DND-41 (cell line): ENCODE results near the gene SELENOW.
"Not testable (repeated sequence)": the region's sequence is repeated elsewhere in the genome, so short reads cannot be mapped to it uniquely, and the experiment has no call there.

Source experiments
- ATAC-seq: fragments of 200-7000 bp; cut with Tn5 transposase; 3 replicates; pipeline ENCODE4 v1.9.1; 2021; ENCODE audit warnings: low read depth; ENCODE audit not compliant: insufficient read depth
- DNase-seq: peaks from one replicate; pipeline ENCODE4 v3.0.0-alpha.2; 2020
- H2AFZ ChIP-seq: 2 replicates; pipeline ENCODE4 v1.6.0; 2012; ENCODE audit warnings: low read depth, low read length
- H3K27ac ChIP-seq: 2 replicates; pipeline ENCODE4 v1.5.1; 2012; ENCODE audit warnings: low read length, inconsistent platforms
- H3K27me3 ChIP-seq: fragments of 200-600 bp; sonication (generic); 2 replicates; pipeline ENCODE4 v1.6.0; 2012; ENCODE audit warnings: low read length, mild to moderate bottlenecking, inconsistent platforms; ENCODE audit not compliant: insufficient read depth, poor library complexity
- H3K36me3 ChIP-seq: 2 replicates; pipeline ENCODE4 v1.5.1; 2012; ENCODE audit warnings: low read length, inconsistent platforms; ENCODE audit not compliant: insufficient read depth
- H3K4me1 ChIP-seq: 2 replicates; pipeline ENCODE4 v1.5.1; 2012; ENCODE audit warnings: mild to moderate bottlenecking, low read length; ENCODE audit not compliant: insufficient read depth
- H3K4me2 ChIP-seq: 2 replicates; pipeline ENCODE4 v1.6.0; 2012; ENCODE audit warnings: mild to moderate bottlenecking, moderate library complexity, low read length, inconsistent platforms; ENCODE audit not compliant: insufficient read depth
- H3K4me3 ChIP-seq, 2 experiments: fragments of 200-600 bp in 1 of 2; shearing (Covaris generic) in 1 of 2; 2 replicates each; pipeline ENCODE4 v1.5.1; 2012 to 2016; ENCODE audit warnings: inconsistent platforms in 2 of 2, low read length in 2 of 2, mild to moderate bottlenecking in 2 of 2, low read depth in 1 of 2, moderate library complexity in 1 of 2
- H3K79me2 ChIP-seq: 2 replicates; pipeline ENCODE4 v1.6.0; 2012; ENCODE audit warnings: low read length, inconsistent platforms; ENCODE audit not compliant: insufficient read depth
- H3K9ac ChIP-seq: 2 replicates; pipeline ENCODE4 v1.6.0; 2012; ENCODE audit warnings: low read depth, mild to moderate bottlenecking, inconsistent platforms, low read length, moderate library complexity
- H3K9me3 ChIP-seq: 2 replicates; pipeline ENCODE4 v1.5.1; 2012; ENCODE audit warnings: low read length, moderate library complexity, mild to moderate bottlenecking, inconsistent platforms; ENCODE audit not compliant: insufficient read depth, severe bottlenecking
- H4K20me1 ChIP-seq: 2 replicates; pipeline ENCODE4 v1.6.0; 2012; ENCODE audit warnings: low read length; ENCODE audit not compliant: insufficient read depth
- CTCF ChIP-seq: IDR thresholded peaks from 2 replicates; pipeline ENCODE4 v1.5.1; 2012; ENCODE audit warnings: borderline replicate concordance, low read length, moderate library complexity, mild to moderate bottlenecking; ENCODE audit not compliant: poor library complexity, severe bottlenecking; ENCODE audit errors: extremely low read depth
- EZH2 ChIP-seq: IDR thresholded peaks from 3 replicates; pipeline ENCODE4 v1.6.1; 2012; ENCODE audit warnings: borderline replicate concordance, low read depth, mild to moderate bottlenecking, moderate library complexity, low read length, inconsistent platforms; ENCODE audit not compliant: severe bottlenecking

Gene SELENOW

DNA sequence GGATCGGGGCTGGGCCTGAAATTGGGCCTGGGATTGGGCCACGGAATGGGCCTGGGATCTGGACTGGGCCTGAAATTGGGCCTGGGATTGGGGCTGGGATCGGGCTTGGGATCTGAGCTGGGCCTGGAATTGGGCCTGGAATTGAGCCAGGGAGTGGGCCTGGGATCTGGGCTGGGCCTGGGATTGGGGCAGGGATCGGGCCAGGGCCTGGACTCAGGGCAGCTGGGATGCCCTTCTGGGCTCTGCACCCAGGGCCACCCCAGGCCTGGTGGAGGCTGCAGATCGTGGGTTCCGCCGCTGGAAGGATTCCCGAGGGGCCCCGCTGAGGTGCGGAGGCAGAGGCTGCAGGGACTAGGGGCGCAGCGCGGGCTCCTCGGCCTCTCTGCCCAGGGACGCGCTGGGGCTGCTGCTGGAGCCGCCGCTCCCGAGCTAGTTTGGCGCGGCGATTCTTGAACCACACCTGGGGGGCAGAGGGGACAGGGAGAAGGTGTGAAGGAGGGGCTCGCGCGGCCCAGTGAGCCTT, 24.1 kb downstream of the SELENOW start:
- H3K36me3 ChIP-seq, result no peaks in the 10 kb centered on the region
- ATAC-seq, result no peak
- no peak for DNase-seq
- no peaks in the 10 kb centered on the region for H4K20me1 ChIP-seq
- H2AFZ ChIP-seq, result no peak overlapping the region
- TF ChIP-seq EZH2 (no peak), CTCF (no peak)
- no peak overlapping the region for H3K4me3 ChIP-seq
- H3K27me3 ChIP-seq, result peaks cover 3% of the 10 kb centered on the region
- H3K79me2 ChIP-seq, result no peaks in the 10 kb centered on the region
- H3K9ac ChIP-seq, result no peak overlapping the region
- no peak overlapping the region for H3K27ac ChIP-seq
- peaks cover 4% of the 10 kb centered on the region for H3K9me3 ChIP-seq
- H3K4me2 ChIP-seq, result no peak overlapping the region
- no peaks in the 10 kb centered on the region for H3K4me1 ChIP-seq

DNA sequence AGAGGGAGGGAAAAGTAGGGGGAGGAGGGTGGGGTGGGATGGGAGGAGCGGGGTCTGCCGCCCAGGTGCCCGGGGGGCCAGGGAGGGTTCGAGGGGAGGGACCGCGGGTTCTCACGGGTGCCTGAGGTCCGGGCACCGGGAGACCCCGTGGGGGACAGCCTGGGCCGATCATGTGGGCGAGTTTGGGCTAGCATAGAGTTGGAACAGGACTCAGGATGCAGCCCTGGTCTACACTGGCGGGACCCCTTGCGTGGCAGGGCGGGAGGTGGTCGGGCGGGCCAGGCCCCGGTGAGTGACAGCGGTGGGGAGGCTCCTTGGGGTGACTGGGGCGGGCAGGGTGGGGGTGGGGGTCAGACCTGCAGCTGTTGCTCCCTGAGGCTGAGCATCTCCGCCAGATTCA, 24.6 kb downstream of the SELENOW start:
- not testable (repeated sequence) for H2AFZ ChIP-seq, H3K27ac ChIP-seq, H3K36me3 ChIP-seq, H4K20me1 ChIP-seq, H3K27me3 ChIP-seq, H3K79me2 ChIP-seq, H3K4me3 ChIP-seq, DNase-seq, H3K9ac ChIP-seq, H3K9me3 ChIP-seq, ATAC-seq, H3K4me1 ChIP-seq, H3K4me2 ChIP-seq

GRCh38 chr19:47803671-47804070, 25.2 kb downstream of the SELENOW start:
- not testable (repeated sequence) for H3K9ac ChIP-seq, H3K9me3 ChIP-seq, H3K4me3 ChIP-seq, H3K36me3 ChIP-seq, H3K27ac ChIP-seq, ATAC-seq, H3K79me2 ChIP-seq, H4K20me1 ChIP-seq, H2AFZ ChIP-seq, H3K4me1 ChIP-seq, DNase-seq, H3K4me2 ChIP-seq, H3K27me3 ChIP-seq

DNA sequence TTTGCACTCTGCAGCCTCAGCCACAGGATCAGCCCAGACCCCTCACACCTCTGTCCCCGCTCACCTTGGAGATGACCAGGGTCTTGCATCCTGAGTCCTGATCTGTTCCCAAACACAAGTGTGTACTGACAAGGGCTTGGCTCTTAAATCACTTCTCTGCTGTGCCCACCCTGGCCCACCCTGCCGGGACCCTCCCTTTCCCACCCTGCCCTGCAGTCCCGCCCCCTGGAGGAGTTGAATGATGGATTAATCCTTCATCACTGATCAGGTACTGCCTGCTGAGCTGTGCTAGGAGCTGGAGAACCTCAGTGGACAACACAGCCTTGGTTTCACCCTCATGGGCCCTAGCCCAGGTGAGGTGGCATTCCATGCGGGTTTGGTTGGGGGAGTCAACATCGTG, 25.9 kb downstream of the SELENOW start, which contains the start of gene TPRX1:
TPRX1 (minus strand) TSS at position 101 of the 400 bp plus-strand sequence; CDS start at position 89, 12 bp downstream.
- H3K9ac ChIP-seq, H3K9me3 ChIP-seq, H4K20me1 ChIP-seq, ATAC-seq, H3K36me3 ChIP-seq, H3K4me2 ChIP-seq, H2AFZ ChIP-seq, H3K27ac ChIP-seq, H3K4me1 ChIP-seq, H3K27me3 ChIP-seq, H3K4me3 ChIP-seq, H3K79me2 ChIP-seq, DNase-seq: not testable (repeated sequence)

DNA sequence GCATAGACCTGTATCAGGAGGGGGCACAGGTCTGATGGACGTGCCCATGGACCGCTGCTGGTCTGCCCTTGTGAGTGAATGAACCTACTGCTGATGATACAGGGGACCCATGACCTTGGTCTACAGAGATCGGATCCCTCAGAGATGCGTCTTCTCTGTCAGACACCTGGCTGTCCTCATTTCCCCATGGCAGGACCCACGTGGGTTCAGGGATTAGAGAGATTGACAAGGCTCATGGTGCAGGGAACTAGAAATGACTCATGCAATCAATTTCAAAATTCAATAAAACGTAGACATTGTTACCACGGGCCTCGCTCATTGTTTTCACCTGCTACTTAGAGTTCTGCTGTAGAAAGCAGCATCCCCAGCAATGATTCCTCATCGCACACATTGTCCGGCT, 26.8 kb downstream of the SELENOW start:
- TF ChIP-seq EZH2, result no peak
- no peak for TF ChIP-seq CTCF
- H4K20me1 ChIP-seq, result no peaks in the 10 kb centered on the region

More for the DNA sequence above, 26.8 kb downstream of the SELENOW start:
- Histone ChIP-seq H3K9me3 (peaks cover 4% of the 10 kb centered on the region), H3K9ac (no peak overlapping the region), H3K4me3 (no peak overlapping the region), H3K4me1 (no peaks in the 10 kb centered on the region), H3K27me3 (no peaks in the 10 kb centered on the region), H3K27ac (no peak overlapping the region), H3K36me3 (no peaks in the 10 kb centered on the region), H3K79me2 (no peaks in the 10 kb centered on the region), H3K4me2 (no peak overlapping the region), H2AFZ (no peak overlapping the region)
- ATAC-seq (no peak), DNase-seq (no peak)
